HG02759 (cell line): ENCODE measurements around the gene LRRC14B.

Source experiments
- ATAC-seq: cut with Tn5 transposase; IDR thresholded peaks from one replicate; pipeline ENCODE4 v1.9.1; 2021; ENCODE audit warnings: mild to moderate bottlenecking, moderate library complexity; ENCODE audit not compliant: unreplicated experiment

LRRC14B gene

GRCh38 chr5:191036-191948 lies at the start of gene LRRC14B:
Gene LRRC14B, plus strand, starts transcription at chr5:191495. Its CDS starts 44 bp downstream, at chr5:191539.
- ATAC-seq: peak; percentile 52

GRCh38 chr5:141761-142160 lies 49.5 kb upstream of the LRRC14B start:
- ATAC-seq: no peak

- ATAC-seq: no peak
Observed at GRCh38 chr5:142246-142810, 49.0 kb upstream of the LRRC14B start.

GRCh38 chr5:143041-143440 lies 48.3 kb upstream of the LRRC14B start:
- ATAC-seq: no peak

GRCh38 chr5:144941-145340 lies 46.4 kb upstream of the LRRC14B start:
- no peak for ATAC-seq

- no peak for ATAC-seq
Observed at GRCh38 chr5:145585-146323, 45.5 kb upstream of the LRRC14B start.

GRCh38 chr5:147751-148150 lies 43.5 kb upstream of the LRRC14B start:
- no peak for ATAC-seq

GRCh38 chr5:149745-150485 lies 41.4 kb upstream of the LRRC14B start:
- ATAC-seq: no peak

- no peak for ATAC-seq
Observed at GRCh38 chr5:150746-151145, 40.5 kb upstream of the LRRC14B start.

- no peak for ATAC-seq
Observed at GRCh38 chr5:152077-152476, 39.2 kb upstream of the LRRC14B start.

- no peak for ATAC-seq
Observed at GRCh38 chr5:153256-153655, 38.0 kb upstream of the LRRC14B start.

- no peak for ATAC-seq
Observed at GRCh38 chr5:154236-154635, 37.1 kb upstream of the LRRC14B start.

GRCh38 chr5:154826-155225 lies 36.5 kb upstream of the LRRC14B start:
- no peak for ATAC-seq

GRCh38 chr5:155651-156410 lies 35.5 kb upstream of the LRRC14B start:
- ATAC-seq: no peak

GRCh38 chr5:156411-157072 lies 34.8 kb upstream of the LRRC14B start:
- ATAC-seq: no peak

GRCh38 chr5:157126-157715 lies 34.1 kb upstream of the LRRC14B start:
- no peak for ATAC-seq

GRCh38 chr5:157801-158200 lies 33.5 kb upstream of the LRRC14B start:
- no peak for ATAC-seq

- ATAC-seq: no peak
Observed at GRCh38 chr5:158807-159447, 32.4 kb upstream of the LRRC14B start.
